GM18868 (cell line): ENCODE measurements around the gene PRM2.

Experiments
- ATAC-seq: cut with Tn5 transposase; IDR thresholded peaks from one replicate; pipeline ENCODE4 v1.9.1; 2021; ENCODE audit warnings: mild to moderate bottlenecking, moderate library complexity; ENCODE audit not compliant: unreplicated experiment

Gene PRM2

GRCh38 chr16:11232852-11233726 is 43.2 kb downstream of the PRM2 start:
- peak; percentile 65 for ATAC-seq

- no peak for ATAC-seq
Measured at GRCh38 chr16:11232302-11232851, 43.9 kb downstream of the PRM2 start.

GRCh38 chr16:11231367-11231970 is 44.8 kb downstream of the PRM2 start:
- ATAC-seq, result no peak

GRCh38 chr16:11229906-11230305 is 46.4 kb downstream of the PRM2 start:
- ATAC-seq, result no peak

- ATAC-seq, result no peak
Measured at GRCh38 chr16:11229432-11229831, 46.8 kb downstream of the PRM2 start.

GRCh38 chr16:11225677-11226549 is 50.4 kb downstream of the PRM2 start:
- ATAC-seq, result no peak
